Caco-2 (cell line): ENCODE data around the gene INSM2. TPM values are rescaled to one million over a fixed set of nuclear protein-coding genes. Genes with fewer than 3 reads are reported as not detected.

Experiments used
- BruUV-seq: library from RNA; stranded (reverse); fragments of 400-500 nt; replicated peaks from 2 replicates; lab custom pipeline; 2021; lab: Mats Ljungman, UMichigan
- CTCF ChIA-PET: fragments of 300-600 bp; sonication (Branson Sonifier 250); formaldehyde crosslinking; loops from one replicate; lab custom pipeline; 2022; ENCODE audit warnings: antibody characterized with exemption; lab: Charles Lee
- POLR2A ChIA-PET: fragments of 300-600 bp; sonication (Branson Sonifier 250); formaldehyde crosslinking; loops from one replicate; lab custom pipeline; 2022; ENCODE audit warnings: antibody characterized with exemption; lab: Charles Lee
- DNase-seq, 2 experiments: peaks; one replicate each; pipeline versions ENCODE4 v3.0.0 to v3.0.0-alpha.2; 2020 to 2022
- H3K27me3 ChIP-seq: replicated peaks from 2 replicates; pipeline ENCODE4 v1.6.0; 2011; ENCODE audit warnings: low read length; ENCODE audit not compliant: control insufficient read depth, insufficient read depth
- H3K36me3 ChIP-seq: 2 replicates; pipeline ENCODE4 v1.5.1; 2011; ENCODE audit warnings: low read length; ENCODE audit not compliant: control insufficient read depth, insufficient read depth
- H3K4me1 ChIP-seq: fragments of 250-450 bp; sonication (Bioruptor Pico); 2 replicates; pipeline ENCODE4 v1.5.1; 2020; ENCODE audit warnings: mild to moderate bottlenecking
- H3K4me3 ChIP-seq: 2 replicates; pipeline ENCODE4 v1.5.1; 2011; ENCODE audit warnings: low read depth, mild to moderate bottlenecking, control low read depth, low read length
- H3K9me3 ChIP-seq: fragments of 250-450 bp; sonication (Bioruptor Pico); 2 replicates; pipeline ENCODE4 v1.5.1; 2020; ENCODE audit warnings: mild to moderate bottlenecking, moderate library complexity
- H3K27ac Mint-ChIP-seq: one replicate; pipeline ENCODE4 v1.8.0; 2022; ENCODE audit warnings: mixed read lengths; ENCODE audit not compliant: unreplicated experiment
- H3K27me3 Mint-ChIP-seq: one replicate; pipeline ENCODE4 v1.8.0; 2022; ENCODE audit warnings: mixed read lengths; ENCODE audit not compliant: insufficient read depth, unreplicated experiment
- H3K36me3 Mint-ChIP-seq: one replicate; pipeline ENCODE4 v1.8.0; 2022; ENCODE audit warnings: mild to moderate bottlenecking, mixed read lengths; ENCODE audit not compliant: insufficient read depth, unreplicated experiment
- H3K4me1 Mint-ChIP-seq: one replicate; pipeline ENCODE4 v1.8.0; 2022; ENCODE audit warnings: low read depth, mixed read lengths; ENCODE audit not compliant: unreplicated experiment
- H3K4me3 Mint-ChIP-seq: one replicate; pipeline ENCODE4 v1.8.0; 2022; ENCODE audit warnings: mild to moderate bottlenecking, moderate library complexity, mixed read lengths; ENCODE audit not compliant: unreplicated experiment
- H3K9me3 Mint-ChIP-seq: one replicate; pipeline ENCODE4 v1.8.0; 2022; ENCODE audit warnings: mixed read lengths; ENCODE audit not compliant: unreplicated experiment
- intact Hi-C: fragments of 100-400 bp; cut with micrococcal nuclease; formaldehyde crosslinking; loops from one replicate; pipeline ENCODE4 v1.10.0; 2022; ENCODE audit not compliant: unreplicated experiment
- total RNA-seq: library from RNA; stranded (reverse); gene quantifications from 2 replicates; pipeline ENCODE4 v1.2.3, GENCODE V29; 2022
- TF ChIP-seq, protein P1 (sequence below), 2 experiments: fragments of 200-600 bp in 1 of 2; IDR thresholded peaks; 1 replicate in 1 of 2; 2 replicates in 1 of 2; pipeline versions ENCODE4 v1.5.1 to v1.8.0; 2011 to 2022; ENCODE audit warnings: antibody characterized with exemption in 1 of 2, control low read depth in 1 of 2, inconsistent platforms in 1 of 2, low read depth in 1 of 2, low read length in 1 of 2, mild to moderate bottlenecking in 1 of 2, moderate library complexity in 1 of 2; ENCODE audit not compliant: insufficient read depth in 1 of 2, severe bottlenecking in 1 of 2, unreplicated experiment in 1 of 2

The INSM2 gene
- total RNA-seq, 1 experiment from 2014 or later: not detected

DNA sequence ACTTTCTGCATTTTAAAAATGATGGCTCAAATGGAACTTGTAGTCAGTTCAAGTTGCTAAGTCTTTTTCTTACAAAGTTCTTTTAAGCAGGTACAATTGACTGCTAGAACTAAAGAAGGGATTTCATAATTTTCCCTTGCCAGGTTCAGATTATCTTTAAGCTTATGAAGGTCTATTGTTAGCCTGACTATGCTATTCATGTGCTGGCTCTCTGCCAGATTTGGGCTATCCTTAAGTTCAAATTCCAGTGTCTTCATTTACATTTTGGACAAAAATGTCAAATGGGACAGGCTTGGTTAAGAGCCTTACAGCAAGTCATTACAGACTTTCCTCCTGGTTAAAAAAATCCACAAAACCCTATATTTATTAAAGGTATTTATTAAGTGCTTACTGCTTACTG lies 42.3 kb downstream of the INSM2 start:
- no peaks in the 10 kb centered on the region for H3K27me3 ChIP-seq
- Mint-ChIP-seq H3K27me3 (no peaks in the 10 kb centered on the region), H3K27ac (no peak overlapping the region), H3K4me1 (no peaks in the 10 kb centered on the region), H3K36me3 (no peaks in the 10 kb centered on the region), H3K9me3 (no peaks in the 10 kb centered on the region), H3K4me3 (no peak overlapping the region)
- DNase-seq: no peak
- no peaks in the 10 kb centered on the region for H3K9me3 ChIP-seq
- intact Hi-C loops: no loop called here
- H3K4me3 ChIP-seq: no peak overlapping the region
- ChIA-PET CTCF (no interaction called here), POLR2A (no interaction called here)
- TF ChIP-seq, protein P1, sequence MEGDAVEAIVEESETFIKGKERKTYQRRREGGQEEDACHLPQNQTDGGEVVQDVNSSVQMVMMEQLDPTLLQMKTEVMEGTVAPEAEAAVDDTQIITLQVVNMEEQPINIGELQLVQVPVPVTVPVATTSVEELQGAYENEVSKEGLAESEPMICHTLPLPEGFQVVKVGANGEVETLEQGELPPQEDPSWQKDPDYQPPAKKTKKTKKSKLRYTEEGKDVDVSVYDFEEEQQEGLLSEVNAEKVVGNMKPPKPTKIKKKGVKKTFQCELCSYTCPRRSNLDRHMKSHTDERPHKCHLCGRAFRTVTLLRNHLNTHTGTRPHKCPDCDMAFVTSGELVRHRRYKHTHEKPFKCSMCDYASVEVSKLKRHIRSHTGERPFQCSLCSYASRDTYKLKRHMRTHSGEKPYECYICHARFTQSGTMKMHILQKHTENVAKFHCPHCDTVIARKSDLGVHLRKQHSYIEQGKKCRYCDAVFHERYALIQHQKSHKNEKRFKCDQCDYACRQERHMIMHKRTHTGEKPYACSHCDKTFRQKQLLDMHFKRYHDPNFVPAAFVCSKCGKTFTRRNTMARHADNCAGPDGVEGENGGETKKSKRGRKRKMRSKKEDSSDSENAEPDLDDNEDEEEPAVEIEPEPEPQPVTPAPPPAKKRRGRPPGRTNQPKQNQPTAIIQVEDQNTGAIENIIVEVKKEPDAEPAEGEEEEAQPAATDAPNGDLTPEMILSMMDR (IDR thresholded peaks at IDR 0.05; ENCODE audit: insufficient read depth in 1 of 2, low read depth in 1 of 2, low read length in 1 of 2, severe bottlenecking in 1 of 2, unreplicated experiment in 1 of 2): no peak
- H3K4me1 ChIP-seq: no peaks in the 10 kb centered on the region
- no TSS peak for BruUV-seq
- H3K36me3 ChIP-seq: no peaks in the 10 kb centered on the region

GRCh38 chr14:35576856-35577255 lies 42.9 kb downstream of the INSM2 start:
- DNase-seq: no peak
- Mint-ChIP-seq H3K36me3 (no peaks in the 10 kb centered on the region), H3K9me3 (no peaks in the 10 kb centered on the region), H3K4me1 (no peaks in the 10 kb centered on the region), H3K27ac (no peak overlapping the region), H3K4me3 (no peak overlapping the region), H3K27me3 (no peaks in the 10 kb centered on the region)
- TF ChIP-seq, protein P1 (IDR thresholded peaks at IDR 0.05; ENCODE audit: insufficient read depth in 1 of 2, low read depth in 1 of 2, low read length in 1 of 2, severe bottlenecking in 1 of 2, unreplicated experiment in 1 of 2): no peak
- no peak overlapping the region for H3K4me3 ChIP-seq
- no peaks in the 10 kb centered on the region for H3K36me3 ChIP-seq
- no peaks in the 10 kb centered on the region for H3K4me1 ChIP-seq
- no TSS peak for BruUV-seq
- POLR2A ChIA-PET: no interaction called here
- no peaks in the 10 kb centered on the region for H3K27me3 ChIP-seq
- no peaks in the 10 kb centered on the region for H3K9me3 ChIP-seq
- CTCF ChIA-PET: no interaction called here
- intact Hi-C loops: no loop called here

GRCh38 chr14:35578135-35578534 lies 44.2 kb downstream of the INSM2 start:
- no peaks in the 10 kb centered on the region for H3K9me3 ChIP-seq
- ChIA-PET POLR2A (no interaction called here), CTCF (no interaction called here)
- H3K36me3 ChIP-seq: no peaks in the 10 kb centered on the region
- no peak overlapping the region for H3K4me3 Mint-ChIP-seq
- DNase-seq: no peak
- H3K4me1 Mint-ChIP-seq: no peaks in the 10 kb centered on the region
- H3K9me3 Mint-ChIP-seq: no peaks in the 10 kb centered on the region
- no TSS peak for BruUV-seq
- H3K27me3 Mint-ChIP-seq: no peaks in the 10 kb centered on the region
- H3K36me3 Mint-ChIP-seq: no peaks in the 10 kb centered on the region
- no peaks in the 10 kb centered on the region for H3K27me3 ChIP-seq
- TF ChIP-seq, protein P1 (IDR thresholded peaks at IDR 0.05; ENCODE audit: insufficient read depth in 1 of 2, low read depth in 1 of 2, low read length in 1 of 2, severe bottlenecking in 1 of 2, unreplicated experiment in 1 of 2): no peak
- no peak overlapping the region for H3K27ac Mint-ChIP-seq
- H3K4me1 ChIP-seq: no peaks in the 10 kb centered on the region
- H3K4me3 ChIP-seq: no peak overlapping the region
- intact Hi-C loops: no loop called here
